HEK293 (cell line): ENCODE results near the gene IL12A.

Experiments
- CTCF ChIA-PET: fragments of 350-600 bp; formaldehyde crosslinking; extraction: SDS; loops from one replicate; lab custom pipeline; 2021; ENCODE audit warnings: antibody characterized with exemption; lab: Yijun Ruan, JAX
- POLR2A ChIA-PET: fragments of 300-600 bp; formaldehyde crosslinking; extraction: SDS; loops from one replicate; lab custom pipeline; 2020; ENCODE audit warnings: antibody characterized with exemption, inconsistent platforms; lab: Yijun Ruan, JAX
- H3K27ac ChIP-seq: fragments of 200-500 bp; sonication (Bioruptor generic); 2 replicates; pipeline ENCODE4 v1.5.1; 2014; ENCODE audit warnings: low read depth, low read length, control low read depth, inconsistent platforms; ENCODE audit errors: extremely low read depth
- H3K36me3 ChIP-seq, 2 experiments: fragments of 200-500 bp in 1 of 2; sonication (Bioruptor generic) in 1 of 2; 1 replicate in 1 of 2; 2 replicates in 1 of 2; pipeline ENCODE4 v1.5.1; 2014 to 2017; ENCODE audit warnings: inconsistent platforms in 2 of 2, low read length in 2 of 2; ENCODE audit not compliant: control insufficient read depth in 2 of 2, insufficient read depth in 1 of 2
- H3K4me1 ChIP-seq: fragments of 200-500 bp; sonication (Bioruptor generic); 2 replicates; pipeline ENCODE4 v1.5.1; 2014; ENCODE audit warnings: mild to moderate bottlenecking, low read length, inconsistent platforms; ENCODE audit not compliant: control insufficient read depth, insufficient read depth
- H3K4me3 ChIP-seq: 2 replicates; pipeline ENCODE4 v1.5.1; 2011; ENCODE audit warnings: low read depth, mild to moderate bottlenecking, control low read depth, low read length, moderate library complexity
- H3K9me3 ChIP-seq: fragments of 200-500 bp; sonication (Bioruptor generic); 2 replicates; pipeline ENCODE4 v1.5.1; 2014; ENCODE audit warnings: low read depth, low read length, inconsistent platforms; ENCODE audit not compliant: control insufficient read depth, insufficient read depth
- KLF10 ChIP-seq: fragments of 450-650 bp; IDR thresholded peaks from 2 replicates; pipeline ENCODE4 v1.5.1; 2018; ENCODE audit warnings: missing biosample characterization, mild to moderate bottlenecking, missing genetic modification characterization
- ZBTB11 ChIP-seq: fragments of 450-650 bp; formaldehyde crosslinking; conservative IDR thresholded peaks from 2 replicates; pipeline ENCODE4 v1.5.1; 2016; ENCODE audit warnings: low read depth, missing biosample characterization, missing genetic modification characterization
- ZBTB26 ChIP-seq: fragments of 450-650 bp; formaldehyde crosslinking; optimal IDR thresholded peaks from 2 replicates; pipeline ENCODE3; 2016; ENCODE audit warnings: missing biosample characterization, mild to moderate bottlenecking, missing genetic modification characterization
- ZFP41 ChIP-seq: fragments of 450-650 bp; formaldehyde crosslinking; IDR thresholded peaks from 2 replicates; pipeline ENCODE4 v1.5.1; 2016; ENCODE audit warnings: missing biosample characterization, missing genetic modification characterization, borderline replicate concordance
- ZNF112 ChIP-seq: fragments of 450-650 bp; formaldehyde crosslinking; IDR thresholded peaks from 2 replicates; pipeline ENCODE4 v1.5.0; 2017; ENCODE audit warnings: missing biosample characterization, missing genetic modification characterization
- ZNF223 ChIP-seq: fragments of 450-650 bp; formaldehyde crosslinking; IDR thresholded peaks from 2 replicates; pipeline ENCODE4 v1.5.1; 2016; ENCODE audit warnings: missing biosample characterization, missing genetic modification characterization
- ZNF394 ChIP-seq: fragments of 450-650 bp; formaldehyde crosslinking; IDR thresholded peaks from 2 replicates; pipeline ENCODE4 v1.5.1; 2016; ENCODE audit warnings: missing biosample characterization, missing genetic modification characterization, mild to moderate bottlenecking, moderate library complexity, borderline replicate concordance
- ZNF544 ChIP-seq: fragments of 450-650 bp; formaldehyde crosslinking; IDR thresholded peaks from 2 replicates; pipeline ENCODE4 v1.5.0; 2017; ENCODE audit warnings: missing biosample characterization, missing genetic modification characterization

The IL12A gene

DNA sequence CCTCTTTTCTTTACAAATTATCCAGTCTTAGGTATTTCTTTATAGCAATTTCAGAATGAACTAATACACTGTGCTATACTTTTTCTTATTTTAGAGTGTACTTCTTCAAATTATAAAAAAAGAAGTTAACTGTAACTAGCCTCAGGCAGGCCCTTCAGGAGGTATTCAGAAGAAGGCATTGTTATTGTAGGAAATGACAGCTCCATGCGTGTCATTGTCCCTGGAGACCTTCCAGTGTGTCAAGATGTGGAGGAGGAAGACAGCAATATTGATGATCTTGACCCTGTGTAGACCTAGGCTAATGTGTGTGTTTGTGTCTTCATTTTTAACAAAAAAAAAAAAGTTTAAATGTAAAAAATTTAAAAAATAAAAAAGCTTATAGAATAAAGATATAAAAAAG, 55.5 kb downstream of the IL12A start:
- CTCF ChIA-PET: interaction anchor here (2.0 kb wide), 1 partner anchor 12 kb away, joined by 6 read pairs; no protein-coding TSS in a partner anchor

More for the DNA sequence above, 55.5 kb downstream of the IL12A start:
- no peak for TF ChIP-seq ZBTB26 (tag by site-specific recombination)
- no peak for TF ChIP-seq ZNF223 (tag by site-specific recombination)
- TF ChIP-seq ZBTB11 (tag by site-specific recombination): no peak
- TF ChIP-seq ZNF544 (tag by site-specific recombination): no peak
- TF ChIP-seq ZNF394: no peak
- no peak for TF ChIP-seq ZNF112 (tag by site-specific recombination)
- TF ChIP-seq KLF10: no peak
- TF ChIP-seq ZFP41 (tag by site-specific recombination): no peak
- H3K36me3 ChIP-seq: no peaks in the 10 kb centered on the region
- H3K4me3 ChIP-seq: no peak overlapping the region
- H3K4me1 ChIP-seq: no peaks in the 10 kb centered on the region
- H3K9me3 ChIP-seq: no peaks in the 10 kb centered on the region
- POLR2A ChIA-PET: interaction anchor here (0.6 kb wide), 1 partner anchor 365 kb away, joined by 3 read pairs; no protein-coding TSS in a partner anchor
- H3K27ac ChIP-seq: no peak overlapping the region
